NCI-H2029 (cell line): ENCODE results near the gene BTBD2.

Experiments used
- DNase-seq: peaks from one replicate; lab custom pipeline; 2025; lab: John Stamatoyannopoulos, UW

BTBD2 gene

GRCh38 chr19:2015608-2015950, at the start of gene BTBD2:
BTBD2 (minus strand) TSS chr19:2015714; CDS start chr19:2015703, 11 bp downstream.
- peak; percentile 61 for DNase-seq

GRCh38 chr19:2064788-2065524, 49.4 kb upstream of the BTBD2 start:
- no peak for DNase-seq

- DNase-seq, result no peak
Observed at GRCh38 chr19:2064395-2064787, 48.9 kb upstream of the BTBD2 start.

GRCh38 chr19:2063824-2064223, 48.3 kb upstream of the BTBD2 start:
- no peak for DNase-seq

GRCh38 chr19:2062770-2063169, 47.3 kb upstream of the BTBD2 start:
- no peak for DNase-seq

GRCh38 chr19:2062389-2062729, 46.8 kb upstream of the BTBD2 start:
- DNase-seq, result no peak

GRCh38 chr19:2061495-2062388, 46.2 kb upstream of the BTBD2 start:
- DNase-seq, result peak; percentile 98

GRCh38 chr19:2060884-2061494, 45.5 kb upstream of the BTBD2 start:
- DNase-seq, result peak; percentile 32

- DNase-seq, result peak; percentile 92
Observed at GRCh38 chr19:2059422-2060201, 44.1 kb upstream of the BTBD2 start.

GRCh38 chr19:2058570-2059421, 43.3 kb upstream of the BTBD2 start:
- DNase-seq, result no peak

GRCh38 chr19:2057484-2058469, 42.3 kb upstream of the BTBD2 start:
- DNase-seq, result no peak

GRCh38 chr19:2056837-2057192, 41.3 kb upstream of the BTBD2 start:
- DNase-seq, result no peak

GRCh38 chr19:2055931-2056836, 40.7 kb upstream of the BTBD2 start:
- peak; percentile 64 for DNase-seq

- no peak for DNase-seq
Observed at GRCh38 chr19:2054763-2055162, 39.2 kb upstream of the BTBD2 start.

GRCh38 chr19:2053601-2054389, 38.3 kb upstream of the BTBD2 start:
- peak; percentile 46 for DNase-seq

- peak; percentile 34 for DNase-seq
Observed at GRCh38 chr19:2051773-2052704, 36.5 kb upstream of the BTBD2 start.
